ENCODE measurements around the gene METTL6.
"Not testable (repeated sequence)": the region's sequence is repeated elsewhere in the genome, so short reads cannot be mapped to it uniquely, and the experiment has no call there.

METTL6 gene

GRCh38 chr3:15450438-15451215 lies 23.3 kb upstream of the METTL6 start:
- no peak for DNase-seq

- DNase-seq, result no peak
Observed at GRCh38 chr3:15449489-15450224, 22.3 kb upstream of the METTL6 start.

GRCh38 chr3:15443826-15444524 lies 16.6 kb upstream of the METTL6 start:
- DNase-seq, result no peak

DNA sequence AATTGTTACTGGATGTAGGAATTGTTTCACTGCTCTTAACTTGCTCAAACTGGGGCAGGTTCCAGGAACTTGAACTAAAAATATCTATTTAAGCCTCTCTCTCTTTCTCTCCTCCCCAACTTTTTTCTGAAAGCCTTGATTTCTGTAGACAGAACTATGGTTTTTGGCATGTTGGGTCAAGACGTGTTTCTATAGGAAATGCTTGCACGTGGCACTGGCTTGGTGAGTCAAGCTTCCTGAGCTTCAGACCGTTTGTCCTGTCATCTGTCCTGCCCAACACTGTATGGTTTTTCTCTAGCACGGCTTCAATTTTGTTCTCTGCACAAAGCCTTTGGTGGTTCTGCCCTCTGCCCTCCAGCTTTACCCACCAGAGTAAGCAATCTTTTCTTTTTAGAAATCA lies 13.5 kb upstream of the METTL6 start:
- DNase-seq, result no peak

- DNase-seq, result no peak
Observed at GRCh38 chr3:15439476-15439875, 12.1 kb upstream of the METTL6 start.

DNA sequence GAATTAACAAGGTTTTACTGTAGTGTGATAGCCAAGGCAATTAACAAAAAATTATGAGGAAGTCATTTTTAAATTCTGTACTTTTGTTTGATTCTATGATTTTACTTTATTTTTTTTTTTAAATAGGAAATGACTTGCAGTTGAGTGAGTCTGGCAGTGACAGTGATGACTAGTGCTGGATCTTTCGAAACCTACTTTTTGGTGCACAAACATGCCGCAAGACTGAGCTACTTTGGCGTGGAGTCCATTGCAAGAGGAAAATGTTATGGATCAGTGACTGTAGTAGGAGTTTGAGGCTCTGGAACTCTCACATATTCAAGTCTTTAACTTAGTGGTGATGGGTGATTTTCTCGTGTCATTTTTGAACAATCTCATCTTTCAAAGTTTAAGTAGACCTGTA lies 11.6 kb upstream of the METTL6 start:
- DNase-seq, result no peak

- no peak for DNase-seq
Observed at GRCh38 chr3:15436246-15436645, 8.9 kb upstream of the METTL6 start.

DNA sequence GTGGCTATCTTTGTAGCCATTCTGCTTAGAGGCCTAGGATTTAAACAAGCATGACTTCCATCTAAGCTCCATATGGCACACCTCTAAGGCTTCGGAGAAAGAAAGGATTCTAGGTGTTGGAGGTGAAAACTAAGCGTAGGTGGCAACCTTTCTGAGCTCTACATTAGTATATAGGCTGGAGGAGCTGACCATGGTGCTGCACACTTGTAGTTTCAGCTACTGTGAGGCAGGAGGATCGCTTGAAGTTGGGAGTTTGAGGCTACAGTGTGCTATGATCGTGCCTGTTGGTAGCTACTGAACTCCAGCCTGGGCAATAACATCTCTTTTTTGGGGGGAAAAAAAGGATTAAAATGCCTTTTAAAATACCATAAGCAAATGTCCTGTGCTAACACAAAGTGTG lies 7.4 kb upstream of the METTL6 start:
- no peak for DNase-seq

DNA sequence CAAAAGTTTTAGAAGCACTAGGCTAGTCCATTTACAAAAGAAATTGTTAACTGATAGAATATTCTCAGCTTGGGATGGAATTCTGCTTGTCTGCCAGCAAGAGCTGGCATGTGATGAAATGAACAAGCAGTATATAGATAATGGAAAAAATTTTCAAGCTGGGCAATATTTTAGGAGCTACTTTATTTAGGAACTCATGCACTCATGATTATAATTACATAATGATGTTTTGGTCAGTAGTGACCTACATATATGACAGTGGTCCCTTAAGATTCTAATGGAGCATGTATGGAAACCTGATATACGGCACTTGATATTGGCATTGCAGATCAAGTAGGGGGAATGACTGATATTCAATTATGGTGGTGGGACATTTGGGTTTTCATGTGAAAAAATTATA lies 6.2 kb upstream of the METTL6 start:
- no peak for DNase-seq

DNA sequence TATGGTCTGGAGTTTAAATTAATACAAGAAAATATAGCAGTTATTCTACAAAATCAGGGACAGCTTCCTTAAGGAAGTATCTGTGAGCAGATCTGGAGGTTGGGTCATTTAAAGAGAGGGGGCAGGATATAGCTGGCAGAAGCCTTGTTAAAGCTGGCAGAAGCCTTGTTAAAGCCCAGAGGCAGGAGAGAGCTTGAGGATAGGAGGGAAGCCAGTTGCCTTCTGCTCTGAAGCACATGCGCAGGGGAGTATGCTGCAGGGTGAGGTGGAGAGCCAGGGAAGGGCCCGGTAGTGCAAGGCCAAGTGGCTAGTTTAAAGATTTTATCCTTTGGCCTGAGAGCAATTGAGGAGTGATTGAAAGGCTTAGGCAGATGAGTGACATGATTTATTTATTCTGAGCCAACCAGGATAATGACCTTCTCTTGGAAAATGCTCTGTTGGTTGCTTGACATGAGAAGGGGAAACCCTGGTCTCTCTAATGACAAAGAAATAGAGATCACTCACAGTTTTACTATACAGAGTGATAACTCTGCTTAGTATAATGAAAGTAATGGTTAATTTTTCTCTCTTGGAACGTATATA lies 4.0 kb upstream of the METTL6 start:
- no peak for DNase-seq

DNA sequence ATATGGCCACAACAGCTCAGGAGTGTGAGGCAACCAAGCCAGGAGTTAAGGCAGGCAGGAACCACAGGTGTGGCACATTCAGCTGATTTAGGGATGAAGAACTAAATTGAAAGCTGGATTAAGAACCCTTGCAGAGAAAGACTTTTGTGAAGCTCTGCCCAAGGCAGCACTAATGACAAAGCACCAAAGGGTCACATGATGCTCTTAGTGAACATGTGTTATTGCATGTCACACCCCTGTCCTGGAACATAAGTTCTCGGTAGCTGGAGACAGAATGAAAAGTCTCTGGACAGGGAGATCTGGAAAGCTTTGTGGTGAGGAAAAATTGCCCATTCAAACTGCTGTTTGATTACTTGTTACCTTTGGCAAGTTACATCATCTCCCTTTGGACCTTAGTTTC lies 3.3 kb upstream of the METTL6 start:
- DNase-seq, result no peak

DNA sequence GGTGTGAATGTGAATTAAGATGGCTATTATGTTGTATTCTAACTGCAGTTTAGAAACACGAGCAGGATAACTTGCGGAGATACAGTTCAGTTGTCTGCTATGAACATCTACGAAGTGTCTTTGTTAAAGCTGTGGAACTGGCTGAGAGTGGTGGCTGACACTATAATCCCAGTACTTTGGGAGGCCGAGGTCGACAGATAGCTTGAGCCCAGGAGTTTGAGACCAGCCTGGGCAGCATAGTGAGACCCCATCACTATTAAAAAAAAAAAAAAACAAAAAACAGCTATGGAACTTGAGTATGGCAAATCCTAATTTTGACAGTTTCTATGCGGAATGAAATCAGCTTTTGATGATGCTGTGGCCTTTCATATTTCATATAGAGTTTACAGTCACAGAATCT lies 1.7 kb upstream of the METTL6 start:
- DNase-seq, result no peak

DNA sequence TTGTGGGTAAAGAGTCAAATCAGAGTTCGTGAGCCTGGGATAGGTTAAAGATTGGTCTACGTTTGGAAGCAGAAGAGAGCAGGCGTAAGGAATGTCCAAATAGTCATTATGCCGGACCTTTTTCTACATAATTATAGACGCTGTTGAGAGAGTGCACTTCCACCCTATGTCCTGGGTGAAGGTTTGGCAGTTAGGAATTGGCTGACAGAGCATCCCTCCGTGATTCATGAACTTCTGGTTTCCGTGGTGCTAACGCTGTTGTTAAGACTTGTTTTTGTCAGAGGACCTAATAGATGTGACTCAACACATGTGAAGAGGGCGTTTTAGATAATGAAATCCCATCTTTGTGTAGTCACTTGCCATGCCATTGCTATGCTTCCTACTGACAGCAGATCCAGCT lies 1.2 kb upstream of the METTL6 start:
- DNase-seq, result peak; percentile 6 to 34

- no peak for DNase-seq
Observed at GRCh38 chr3:15427981-15428380, 637 bp upstream of the METTL6 start.

GRCh38 chr3:15426579-15427118 lies 695 bp downstream of the METTL6 start:
- DNase-seq, result no peak

- no peak for DNase-seq
Observed at GRCh38 chr3:15420871-15421270, 6.5 kb downstream of the METTL6 start.

GRCh38 chr3:15410966-15411365 lies 16.4 kb downstream of the METTL6 start:
- DNase-seq, result not testable (repeated sequence)

DNA sequence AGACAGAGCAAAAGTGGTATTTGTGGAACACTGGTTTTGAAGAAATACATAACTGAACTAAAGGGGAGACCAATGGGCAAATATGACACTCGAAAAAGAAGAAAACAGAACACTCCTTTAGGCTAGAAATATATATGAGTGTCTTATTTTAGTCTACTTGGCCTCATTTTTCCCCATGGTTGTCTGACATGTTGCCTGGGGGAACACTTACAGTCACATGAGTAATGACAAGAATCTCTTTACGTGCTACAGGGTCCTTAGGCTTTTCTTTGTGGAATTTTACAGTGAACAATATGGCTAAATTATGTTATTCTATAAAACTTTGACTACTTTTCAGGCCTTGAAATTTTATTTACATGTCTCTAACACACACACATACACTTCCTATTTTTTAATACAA lies 17.6 kb downstream of the METTL6 start:
- no peak for DNase-seq

DNA sequence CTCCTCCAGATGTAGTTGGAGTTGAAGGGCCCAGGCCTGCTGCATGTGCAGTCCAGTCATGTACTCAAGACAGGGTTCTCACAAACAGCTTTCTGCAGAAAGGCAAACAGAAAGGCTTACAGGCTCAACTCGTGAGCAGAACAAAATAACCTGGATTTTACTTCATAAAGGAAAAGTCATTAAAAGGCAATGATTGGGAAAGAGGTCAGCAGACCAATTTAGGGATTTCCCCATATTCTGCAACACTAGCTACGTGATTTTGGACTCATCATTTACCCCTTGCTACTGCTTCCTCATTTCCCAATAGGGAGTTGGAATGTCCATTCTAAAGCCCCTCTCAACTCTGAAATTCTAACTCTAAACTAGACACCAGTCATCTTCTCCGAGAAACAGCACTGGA lies 18.1 kb downstream of the METTL6 start:
- no peak for DNase-seq

DNA sequence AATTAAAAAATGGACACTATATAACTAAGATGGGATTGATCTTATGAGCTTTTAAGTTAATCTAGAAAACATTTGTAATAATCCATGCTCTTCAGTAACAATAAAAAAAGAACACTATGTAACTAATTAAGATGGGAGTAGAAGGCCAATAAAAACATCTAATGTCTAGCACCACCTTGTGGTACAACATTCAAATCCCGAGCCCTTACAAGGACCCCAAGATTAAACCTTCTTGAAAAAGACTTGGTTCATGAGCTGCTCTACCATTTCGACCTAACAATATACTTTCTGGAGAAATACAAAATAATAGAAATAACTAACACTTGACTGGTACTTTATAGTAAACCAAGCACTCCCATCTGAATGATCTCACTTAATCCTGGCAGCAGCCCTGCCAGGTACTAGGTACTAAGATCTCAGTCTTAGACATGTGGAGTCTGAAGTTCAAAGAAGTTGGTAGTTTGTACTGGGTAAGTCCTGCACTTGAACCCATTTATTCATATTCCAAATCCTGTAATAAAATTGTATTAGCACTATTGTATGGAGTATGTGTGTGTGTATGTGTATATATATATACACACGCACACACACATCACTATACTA lies 21.8 kb downstream of the METTL6 start:
- DNase-seq, result no peak

DNA sequence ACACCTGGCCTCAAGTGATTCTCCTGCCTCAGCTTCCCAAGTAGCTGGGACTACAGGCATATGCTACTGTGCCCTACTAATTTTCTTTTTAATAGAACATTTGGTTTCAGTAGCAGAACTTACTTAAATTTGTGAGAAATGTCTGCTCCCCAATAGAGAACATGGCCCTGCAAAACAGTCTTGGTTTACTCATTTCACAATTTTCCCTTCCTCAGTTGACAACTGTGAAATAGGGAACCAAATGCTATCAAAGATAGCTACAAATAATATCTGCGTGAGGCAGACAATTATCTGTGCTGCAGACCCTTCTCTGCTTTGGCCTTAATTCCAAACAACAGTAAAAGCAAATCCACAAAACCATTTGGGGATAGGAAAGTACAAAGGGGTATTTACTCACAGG lies 22.6 kb downstream of the METTL6 start:
- DNase-seq, result no peak

- DNase-seq, result no peak
Observed at GRCh38 chr3:15403965-15404364, 23.4 kb downstream of the METTL6 start.

DNA sequence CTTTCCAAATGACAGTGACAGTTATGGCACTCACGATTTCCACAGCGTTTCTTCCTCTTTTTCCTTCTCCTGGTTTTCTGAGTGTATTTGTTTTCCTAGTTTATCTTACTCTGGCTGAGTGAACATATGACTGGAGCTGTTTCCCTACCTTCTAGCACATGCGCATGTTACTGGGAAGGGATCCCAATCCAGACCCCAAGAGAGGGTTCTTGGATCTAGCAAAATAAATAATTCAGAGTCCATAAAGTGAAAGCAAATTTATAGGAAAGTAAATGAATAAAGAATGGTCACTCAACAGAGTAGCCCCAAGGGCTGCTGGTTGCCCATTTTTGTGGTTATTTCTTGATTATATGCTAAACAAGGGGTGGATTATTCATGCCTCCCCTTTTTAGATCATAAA lies 23.8 kb downstream of the METTL6 start:
- no peak for DNase-seq
